Heart left ventricle (tissue), 13 donors: ENCODE results near the gene SYK.

ENCODE experiments used
- CTCF ChIP-seq, 12 donors: fragments of 200-600 bp; sonication (generic) in 4 of 12; IDR thresholded peaks; one replicate each; pipeline versions ENCODE4 v1.5.0 to v1.8.0; 2018 to 2022; ENCODE audit warnings: antibody characterized with exemption in 12 of 12, mild to moderate bottlenecking in 5 of 12
- POLR2A ChIP-seq, 2 donors: fragments of 450-650 bp; IDR thresholded peaks; one replicate each; pipeline ENCODE4 v1.6.1; 2017; ENCODE audit warnings: antibody characterized with exemption in 2 of 2, mild to moderate bottlenecking in 2 of 2, moderate library complexity in 2 of 2
- donor health status: ischemic (EF 13 %, LVEDD 7.1; RV severe dilation, severe dysfunction).
- donor health status: DM: no; HTN: yes; CAD: no.
- donor health status: DM: no; HTN: no; CAD: no.
- donor health status: ischemic (EF 25% LVEDD 6.9; RV normal size, moderate dysfunction).
- donor health status: ischemic (EF 25% LVEDD 5.7; RV mildly dilated, moderate dysfunction).
- donor health status: ischemic (EF 35%, LVEDD 5.7; RV mildly dilated, moderate dysfunction).
- donor health status: nonischemic (EF 11% LVEDD 7.7; RV severe dilation, severe dysfunction).
- donor health status: DM: yes; HTN: yes; CAD: no.
- donor health status: PGD.
- donor health status: ischemic (EF 29% LVEDD 5.4; RV normal size, mild dysfunction).
- donor health status: nonischemic (EF 23%, LVEDD 6.1; RV moderate dilation, normal function).

- TF ChIP-seq CTCF (IDR thresholded peaks at IDR 0.05) (no peak), POLR2A (IDR thresholded peaks at IDR 0.05) (no peak)
Measured at GRCh38 chr9:90838581-90839154, 37.0 kb downstream of the SYK start.
